ENCODE results near the gene FOXO1. TPM values are rescaled to one million over a fixed set of nuclear protein-coding genes. Genes with fewer than 3 reads are reported as not detected.

Gene FOXO1
- total RNA-seq, 1 donor from 2014 or later: 65.8 TPM

- TF ChIP-seq CTCF (IDR thresholded peaks at IDR 0.05; ENCODE audit: unreplicated experiment): no peak
Observed at GRCh38 chr13:40657307-40657706, 9.1 kb downstream of the FOXO1 start.

GRCh38 chr13:40656358-40656757 is 10.1 kb downstream of the FOXO1 start:
- H3K27me3 Mint-ChIP-seq (ENCODE audit: unreplicated experiment): no peaks in the 10 kb centered on the region
- no peak for TF ChIP-seq CTCF (IDR thresholded peaks at IDR 0.05; ENCODE audit: unreplicated experiment)
- H3K36me3 Mint-ChIP-seq (ENCODE audit: low read depth, unreplicated experiment): no peaks in the 10 kb centered on the region
- DNase-seq (ENCODE audit: low spot score): no peak
- no peaks in the 10 kb centered on the region for H3K9me3 Mint-ChIP-seq (ENCODE audit: unreplicated experiment)
- H3K4me3 Mint-ChIP-seq (ENCODE audit: unreplicated experiment): no peak overlapping the region
- no peak overlapping the region for H3K27ac Mint-ChIP-seq (ENCODE audit: unreplicated experiment)
- peaks cover 41% of the 10 kb centered on the region for H3K4me1 Mint-ChIP-seq (ENCODE audit: unreplicated experiment)

More at GRCh38 chr13:40657307-40657706, 9.1 kb downstream of the FOXO1 start:
- Mint-ChIP-seq H3K4me3 (ENCODE audit: unreplicated experiment) (no peak overlapping the region), H3K36me3 (ENCODE audit: low read depth, unreplicated experiment) (no peaks in the 10 kb centered on the region), H3K27me3 (ENCODE audit: unreplicated experiment) (no peaks in the 10 kb centered on the region), H3K9me3 (ENCODE audit: unreplicated experiment) (no peaks in the 10 kb centered on the region), H3K27ac (ENCODE audit: unreplicated experiment) (no peak overlapping the region), H3K4me1 (ENCODE audit: unreplicated experiment) (peaks cover 36% of the 10 kb centered on the region)
- no peak for DNase-seq (ENCODE audit: low spot score)

- no peak overlapping the region for H3K27ac Mint-ChIP-seq (ENCODE audit: unreplicated experiment)
- peaks cover 42% of the 10 kb centered on the region for H3K4me1 Mint-ChIP-seq (ENCODE audit: unreplicated experiment)
- no peaks in the 10 kb centered on the region for H3K9me3 Mint-ChIP-seq (ENCODE audit: unreplicated experiment)
- no peaks in the 10 kb centered on the region for H3K27me3 Mint-ChIP-seq (ENCODE audit: unreplicated experiment)
- no peaks in the 10 kb centered on the region for H3K36me3 Mint-ChIP-seq (ENCODE audit: low read depth, unreplicated experiment)
- TF ChIP-seq CTCF (IDR thresholded peaks at IDR 0.05; ENCODE audit: unreplicated experiment): no peak
- no peak overlapping the region for H3K4me3 Mint-ChIP-seq (ENCODE audit: unreplicated experiment)
- DNase-seq (ENCODE audit: low spot score): no peak
Observed at GRCh38 chr13:40653527-40654318, 12.7 kb downstream of the FOXO1 start.

GRCh38 chr13:40652588-40652940 is 13.9 kb downstream of the FOXO1 start:
- Mint-ChIP-seq H3K27ac (ENCODE audit: unreplicated experiment) (no peak overlapping the region), H3K4me1 (ENCODE audit: unreplicated experiment) (peaks cover 46% of the 10 kb centered on the region), H3K4me3 (ENCODE audit: unreplicated experiment) (no peak overlapping the region), H3K9me3 (ENCODE audit: unreplicated experiment) (no peaks in the 10 kb centered on the region), H3K27me3 (ENCODE audit: unreplicated experiment) (peaks cover 2% of the 10 kb centered on the region), H3K36me3 (ENCODE audit: low read depth, unreplicated experiment) (no peaks in the 10 kb centered on the region)
- no peak for TF ChIP-seq CTCF (IDR thresholded peaks at IDR 0.05; ENCODE audit: unreplicated experiment)
- no peak for DNase-seq (ENCODE audit: low spot score)

- Mint-ChIP-seq H3K9me3 (ENCODE audit: unreplicated experiment) (no peaks in the 10 kb centered on the region), H3K4me1 (ENCODE audit: unreplicated experiment) (peaks cover 51% of the 10 kb centered on the region), H3K27me3 (ENCODE audit: unreplicated experiment) (peaks cover 2% of the 10 kb centered on the region), H3K36me3 (ENCODE audit: low read depth, unreplicated experiment) (no peaks in the 10 kb centered on the region), H3K4me3 (ENCODE audit: unreplicated experiment) (no peak overlapping the region), H3K27ac (ENCODE audit: unreplicated experiment) (no peak overlapping the region)
- TF ChIP-seq CTCF (IDR thresholded peaks at IDR 0.05; ENCODE audit: unreplicated experiment): no peak
- no peak for DNase-seq (ENCODE audit: low spot score)
Observed at GRCh38 chr13:40651866-40652587, 14.4 kb downstream of the FOXO1 start.
